Peyer's patch (tissue), 4 donors: ENCODE measurements around the gene JAK3. TPM values are rescaled to one million over a fixed set of nuclear protein-coding genes. Genes with fewer than 3 reads are reported as not detected.
"Not testable (repeated sequence)": the region's sequence is repeated elsewhere in the genome, so short reads cannot be mapped to it uniquely, and the experiment has no call there.

Experiments used
- DNase-seq, 3 donors: peaks; one replicate each; pipeline ENCODE4 v3.0.0-alpha.2; 2017 to 2019
- H3K27ac ChIP-seq, 4 donors: fragments of 200-600 bp; sonication (generic); one replicate each; pipeline ENCODE4 v1.5.1; 2016 to 2019
- H3K27me3 ChIP-seq, 2 donors: fragments of 200-600 bp; sonication (generic); one replicate each; pipeline ENCODE4 v1.5.1; 2019
- H3K36me3 ChIP-seq, 3 donors: fragments of 200-600 bp; sonication (generic); one replicate each; pipeline ENCODE4 v1.5.1; 2016 to 2019
- H3K4me1 ChIP-seq, 4 donors: fragments of 200-600 bp; sonication (generic); one replicate each; pipeline ENCODE4 v1.5.1; 2016 to 2019
- H3K4me3 ChIP-seq, 4 donors: fragments of 200-600 bp; sonication (generic); 1 replicate in 3 of 4; 2 replicates in 1 of 4; pipeline ENCODE4 v1.5.1; 2016 to 2019; ENCODE audit warnings: mild to moderate bottlenecking in 1 of 4
- H3K9me3 ChIP-seq, 4 donors: fragments of 200-600 bp; sonication (generic); one replicate each; pipeline ENCODE4 v1.5.1; 2016 to 2019; ENCODE audit warnings: mild to moderate bottlenecking in 1 of 4
- CTCF ChIP-seq, 6 experiments: fragments of 450-650 bp in 4 of 6; fragments of 200-600 bp in 2 of 6; sonication (generic) in 1 of 6; IDR thresholded peaks; one replicate each; pipeline ENCODE4 v1.5.1; 2017 to 2019; ENCODE audit warnings: antibody characterized with exemption in 6 of 6, mild to moderate bottlenecking in 3 of 6, moderate library complexity in 1 of 6
- POLR2A ChIP-seq, 2 donors: fragments of 450-650 bp; IDR thresholded peaks; one replicate each; pipeline ENCODE4 v1.5.1; 2017; ENCODE audit warnings: antibody characterized with exemption in 2 of 2, mild to moderate bottlenecking in 2 of 2, moderate library complexity in 2 of 2
- total RNA-seq, 4 donors: library from RNA; depleted of rRNA; stranded (reverse); fragments of >200 nt; gene quantifications; one replicate each; pipeline ENCODE4 v1.1.0, GENCODE V29; 2016

JAK3 gene
- total RNA-seq, 4 donors from 2014 or later, result 4.0 to 32.2 (median 5.4) TPM

DNA sequence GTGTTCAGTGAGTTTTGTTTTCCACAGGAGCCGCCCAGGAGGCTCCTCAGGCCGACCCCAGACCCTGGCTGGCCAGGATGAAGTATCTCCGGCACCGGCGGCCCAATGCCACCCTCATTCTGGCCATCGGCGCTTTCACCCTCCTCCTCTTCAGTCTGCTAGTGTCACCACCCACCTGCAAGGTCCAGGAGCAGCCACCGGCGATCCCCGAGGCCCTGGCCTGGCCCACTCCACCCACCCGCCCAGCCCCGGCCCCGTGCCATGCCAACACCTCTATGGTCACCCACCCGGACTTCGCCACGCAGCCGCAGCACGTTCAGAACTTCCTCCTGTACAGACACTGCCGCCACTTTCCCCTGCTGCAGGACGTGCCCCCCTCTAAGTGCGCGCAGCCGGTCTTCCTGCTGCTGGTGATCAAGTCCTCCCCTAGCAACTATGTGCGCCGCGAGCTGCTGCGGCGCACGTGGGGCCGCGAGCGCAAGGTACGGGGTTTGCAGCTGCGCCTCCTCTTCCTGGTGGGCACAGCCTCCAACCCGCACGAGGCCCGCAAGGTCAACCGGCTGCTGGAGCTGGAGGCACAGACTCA is 40.0 kb downstream of the JAK3 start:
- Histone ChIP-seq H3K27ac (no peak overlapping the region), H3K4me3 (no peak overlapping the region), H3K4me1 (no peaks in the 10 kb centered on the region), H3K9me3 (no peaks in the 10 kb centered on the region), H3K36me3 (peaks cover 0 to 35% (median 0%) of the 10 kb centered on the region in 3 donors), H3K27me3 (no peaks in the 10 kb centered on the region)
- TF ChIP-seq CTCF (IDR thresholded peaks at IDR 0.05) (no peak), POLR2A (IDR thresholded peaks at IDR 0.05) (no peak)
- DNase-seq, result no peak

DNA sequence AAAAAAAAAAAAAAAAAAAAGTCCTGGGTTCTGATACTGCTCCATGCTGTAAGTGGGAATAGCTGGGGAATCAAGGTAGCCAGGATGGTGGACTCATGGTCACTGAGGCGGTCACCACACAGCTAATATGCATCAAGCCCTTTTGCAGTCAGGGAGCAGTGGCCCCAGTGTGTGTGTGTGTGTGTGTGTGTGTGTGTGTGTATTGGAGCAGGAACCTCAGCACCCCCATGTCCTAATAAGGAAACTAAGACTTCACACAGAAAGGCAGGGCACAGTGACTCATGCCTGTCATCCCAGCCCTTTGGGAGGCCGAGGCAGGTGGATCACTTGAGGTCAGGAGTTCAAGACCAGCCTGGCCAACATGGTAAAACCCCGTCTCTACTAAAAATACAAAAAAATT is 40.8 kb downstream of the JAK3 start:
- TF ChIP-seq CTCF (IDR thresholded peaks at IDR 0.05) (no peak), POLR2A (IDR thresholded peaks at IDR 0.05) (no peak)
- H3K4me3 ChIP-seq, result no peak overlapping the region
- H3K36me3 ChIP-seq, result peaks cover 0 to 31% (median 0%) of the 10 kb centered on the region in 3 donors
- no peaks in the 10 kb centered on the region for H3K27me3 ChIP-seq
- H3K4me1 ChIP-seq, result no peaks in the 10 kb centered on the region
- no peak overlapping the region for H3K27ac ChIP-seq
- no peaks in the 10 kb centered on the region for H3K9me3 ChIP-seq
- no peak for DNase-seq

DNA sequence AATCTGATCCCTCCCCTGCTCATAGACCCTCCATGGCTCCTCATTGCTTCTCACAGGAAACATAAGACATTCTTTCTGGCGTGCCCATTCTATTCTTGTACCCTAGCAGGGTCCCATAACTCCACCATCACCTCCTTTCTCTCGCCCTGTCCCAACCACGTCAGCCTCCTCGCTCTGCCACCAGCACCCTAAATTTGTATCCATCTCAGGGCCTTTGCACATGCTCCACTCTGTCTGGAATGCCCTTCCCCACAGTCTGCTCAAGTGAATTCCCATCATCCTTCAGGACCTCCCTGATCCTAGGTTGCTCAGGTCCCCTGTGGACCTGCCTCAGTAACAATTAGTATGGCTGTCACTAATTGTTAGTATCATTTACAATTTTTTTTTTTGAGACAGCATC is 42.4 kb downstream of the JAK3 start:
- no peaks in the 10 kb centered on the region for H3K9me3 ChIP-seq
- no peak overlapping the region for H3K4me3 ChIP-seq
- no peak for TF ChIP-seq POLR2A (IDR thresholded peaks at IDR 0.05)
- no peak for TF ChIP-seq CTCF (IDR thresholded peaks at IDR 0.05)
- H3K4me1 ChIP-seq, result no peaks in the 10 kb centered on the region
- H3K36me3 ChIP-seq, result peaks cover 0 to 34% (median 0%) of the 10 kb centered on the region in 3 donors
- H3K27me3 ChIP-seq, result no peaks in the 10 kb centered on the region
- H3K27ac ChIP-seq, result no peak overlapping the region
- no peak for DNase-seq

GRCh38 chr19:17803264-17803896 is 44.4 kb downstream of the JAK3 start:
- peaks cover 0 to 9% (median 0%) of the 10 kb centered on the region in 4 donors for H3K4me1 ChIP-seq
- peaks cover 0 to 24% (median 0%) of the 10 kb centered on the region in 3 donors for H3K36me3 ChIP-seq
- TF ChIP-seq POLR2A (IDR thresholded peaks at IDR 0.05), result no peak
- no peak for TF ChIP-seq CTCF (IDR thresholded peaks at IDR 0.05)
- H3K27ac ChIP-seq, result no peak overlapping the region
- peak overlapping the region in 1 of 4 donors; percentile 9 for H3K4me3 ChIP-seq
- no peaks in the 10 kb centered on the region for H3K9me3 ChIP-seq
- peak in 2 of 3 donors; percentile 48 to 55 for DNase-seq
- no peaks in the 10 kb centered on the region for H3K27me3 ChIP-seq

DNA sequence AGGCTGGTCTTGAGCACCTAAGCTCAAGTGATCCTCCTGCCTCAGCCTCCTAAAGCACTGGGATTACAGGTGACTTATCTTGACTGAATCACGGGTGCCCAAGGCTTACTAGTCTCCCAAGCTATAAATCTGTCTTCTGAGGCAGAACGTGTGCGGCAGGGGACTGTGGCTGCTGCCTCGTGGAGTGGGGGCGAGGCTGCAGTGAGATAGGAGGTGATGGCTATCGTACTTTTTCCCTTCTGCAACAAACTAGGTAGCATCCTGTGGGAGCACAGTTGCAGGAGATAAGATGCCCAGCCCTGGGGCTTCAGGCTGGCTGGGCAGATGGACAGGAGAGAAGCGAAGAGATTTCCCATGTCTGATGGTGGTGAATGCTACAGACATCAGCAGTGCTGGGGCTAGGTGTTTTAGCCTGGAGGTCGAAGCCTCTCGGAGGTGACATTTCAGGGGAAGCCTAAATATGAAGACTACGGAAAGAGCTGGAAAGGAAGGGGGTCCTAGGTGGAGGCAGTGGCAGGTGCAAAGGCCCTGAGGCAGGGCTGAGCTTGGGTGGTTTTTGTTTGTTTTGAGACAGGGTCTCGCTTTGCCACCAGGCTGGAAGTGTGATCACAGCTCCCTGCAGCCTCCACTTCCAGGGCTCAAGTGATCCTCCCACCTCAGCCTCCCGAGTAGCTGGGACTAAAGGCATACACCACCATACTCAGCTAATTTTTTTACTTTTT is 45.5 kb downstream of the JAK3 start:
- Histone ChIP-seq H3K9me3 (no peaks in the 10 kb centered on the region), H3K27ac (no peak overlapping the region)

GRCh38 chr19:17798599-17798998 is 49.2 kb downstream of the JAK3 start:
- H3K36me3 ChIP-seq, result peaks cover 0 to 14% (median 0%) of the 10 kb centered on the region in 3 donors
- not testable (repeated sequence) for DNase-seq, H3K9me3 ChIP-seq, H3K27me3 ChIP-seq
- H3K4me1 ChIP-seq, result peaks cover 0 to 11% (median 0%) of the 10 kb centered on the region in 4 donors
- H3K27ac ChIP-seq, result peak overlapping the region in 3 of 4 donors; percentile 73 to 98 (median 95)
- peak overlapping the region in 2 of 4 donors; percentile 40 to 47 for H3K4me3 ChIP-seq

More for the DNA sequence above, 45.5 kb downstream of the JAK3 start:
- Histone ChIP-seq H3K27me3 (no peaks in the 10 kb centered on the region), H3K4me1 (peaks cover 0 to 11% (median 0%) of the 10 kb centered on the region in 4 donors), H3K4me3 (no peak overlapping the region), H3K36me3 (peaks cover 0 to 14% (median 0%) of the 10 kb centered on the region in 3 donors)
- no peak for DNase-seq
- TF ChIP-seq POLR2A (IDR thresholded peaks at IDR 0.05), result no peak
- no peak for TF ChIP-seq CTCF (IDR thresholded peaks at IDR 0.05)
